CD4-positive, alpha-beta T cell treated with Interleukin-6 at 100 ng/mL for 8 hours (primary cell): Measurements from ENCODE around the gene ANKRD65.
"Not testable (repeated sequence)": the region's sequence is repeated elsewhere in the genome, so short reads cannot be mapped to it uniquely, and the experiment has no call there.

Experiments used
- DNase-seq: peaks from one replicate; pipeline ENCODE4 v3.0.0-alpha.2; 2020; ENCODE audit warnings: mixed read lengths, low spot score

The ANKRD65 gene

GRCh38 chr1:1421147-1421906 lies at the start of gene ANKRD65:
ANKRD65 (minus strand) TSS chr1:1421276; CDS start chr1:1421005, 271 bp downstream.
- no peak for DNase-seq

GRCh38 chr1:1468196-1468985 lies 47.3 kb upstream of the ANKRD65 start:
- not testable (repeated sequence) for DNase-seq

GRCh38 chr1:1463312-1463711 lies 42.2 kb upstream of the ANKRD65 start:
- no peak for DNase-seq

- no peak for DNase-seq
Observed at GRCh38 chr1:1462318-1462966, 41.4 kb upstream of the ANKRD65 start.

GRCh38 chr1:1461721-1462317 lies 40.7 kb upstream of the ANKRD65 start:
- DNase-seq: no peak

- no peak for DNase-seq
Observed at GRCh38 chr1:1460540-1461130, 39.6 kb upstream of the ANKRD65 start.

GRCh38 chr1:1459711-1460110 lies 38.6 kb upstream of the ANKRD65 start:
- not testable (repeated sequence) for DNase-seq

GRCh38 chr1:1459156-1459555 lies 38.1 kb upstream of the ANKRD65 start:
- not testable (repeated sequence) for DNase-seq

GRCh38 chr1:1456683-1457255 lies 35.7 kb upstream of the ANKRD65 start:
- DNase-seq: not testable (repeated sequence)

- not testable (repeated sequence) for DNase-seq
Observed at GRCh38 chr1:1455934-1456333, 34.9 kb upstream of the ANKRD65 start.

GRCh38 chr1:1455366-1455884 lies 34.3 kb upstream of the ANKRD65 start:
- DNase-seq: no peak

- DNase-seq: not testable (repeated sequence)
Observed at GRCh38 chr1:1454286-1455056, 33.4 kb upstream of the ANKRD65 start.

- DNase-seq: no peak
Observed at GRCh38 chr1:1452882-1453281, 31.8 kb upstream of the ANKRD65 start.

- not testable (repeated sequence) for DNase-seq
Observed at GRCh38 chr1:1452365-1452739, 31.3 kb upstream of the ANKRD65 start.

- no peak for DNase-seq
Observed at GRCh38 chr1:1451696-1452364, 30.8 kb upstream of the ANKRD65 start.

- not testable (repeated sequence) for DNase-seq
Observed at GRCh38 chr1:1450616-1451015, 29.5 kb upstream of the ANKRD65 start.

GRCh38 chr1:1449099-1449739 lies 28.1 kb upstream of the ANKRD65 start, which contains the start of gene ATAD3C:
ATAD3C (plus strand) TSS chr1:1449689; CDS start chr1:1450684, 995 bp downstream.
- DNase-seq: no peak

GRCh38 chr1:1446631-1447030 lies 25.6 kb upstream of the ANKRD65 start:
- DNase-seq: not testable (repeated sequence)

- no peak for DNase-seq
Observed at GRCh38 chr1:1442069-1442770, 21.1 kb upstream of the ANKRD65 start.
